HG03064 (cell line): ENCODE measurements around the gene SHH.

Experiments
- ATAC-seq: cut with Tn5 transposase; IDR thresholded peaks from one replicate; pipeline ENCODE4 v1.9.1; 2021; ENCODE audit warnings: low read depth; ENCODE audit not compliant: unreplicated experiment

The SHH gene

GRCh38 chr7:155770241-155770640 is 42.0 kb downstream of the SHH start:
- ATAC-seq = no peak

- no peak for ATAC-seq
Measured at GRCh38 chr7:155769701-155770100, 42.6 kb downstream of the SHH start.

GRCh38 chr7:155766966-155767916 is 45.0 kb downstream of the SHH start:
- ATAC-seq = no peak

GRCh38 chr7:155766386-155766785 is 45.9 kb downstream of the SHH start:
- no peak for ATAC-seq

GRCh38 chr7:155765458-155765857 is 46.8 kb downstream of the SHH start:
- ATAC-seq = no peak

GRCh38 chr7:155764438-155764793 is 47.8 kb downstream of the SHH start:
- peak; percentile 57 for ATAC-seq

- peak; percentile 65 for ATAC-seq
Measured at GRCh38 chr7:155763691-155764437, 48.4 kb downstream of the SHH start.

- ATAC-seq = no peak
Measured at GRCh38 chr7:155763122-155763521, 49.1 kb downstream of the SHH start.

- ATAC-seq = no peak
Measured at GRCh38 chr7:155762655-155763054, 49.6 kb downstream of the SHH start.

GRCh38 chr7:155762036-155762435 is 50.2 kb downstream of the SHH start:
- ATAC-seq = no peak

GRCh38 chr7:155761162-155761561 is 51.1 kb downstream of the SHH start:
- no peak for ATAC-seq

GRCh38 chr7:155759740-155760430 is 52.4 kb downstream of the SHH start:
- ATAC-seq = no peak

- no peak for ATAC-seq
Measured at GRCh38 chr7:155758348-155758747, 53.9 kb downstream of the SHH start.

GRCh38 chr7:155756322-155756721 is 55.9 kb downstream of the SHH start:
- no peak for ATAC-seq

GRCh38 chr7:155755026-155755425 is 57.2 kb downstream of the SHH start:
- ATAC-seq = no peak

GRCh38 chr7:155754165-155754564 is 58.1 kb downstream of the SHH start:
- no peak for ATAC-seq

GRCh38 chr7:155753446-155753965 is 58.8 kb downstream of the SHH start:
- ATAC-seq = no peak

- peak; percentile 59 for ATAC-seq
Measured at GRCh38 chr7:155752756-155753445, 59.4 kb downstream of the SHH start.

GRCh38 chr7:155751409-155751808 is 60.9 kb downstream of the SHH start:
- no peak for ATAC-seq
